Endothelial cell of umbilical vein (primary cell): ENCODE measurements around the gene TTC27. TPM values are rescaled to one million over a fixed set of nuclear protein-coding genes. Genes with fewer than 3 reads are reported as not detected.

Source experiments
- BruUV-seq: library from RNA; stranded (reverse); fragments of 400-500 nt; replicated peaks from 2 replicates; lab custom pipeline; 2021; lab: Mats Ljungman, UMichigan
- CTCF ChIA-PET: fragments of 300-600, 350-600 bp; sonication (Branson Sonifier 250); formaldehyde crosslinking; loops from one replicate; lab custom pipeline; 2021; ENCODE audit warnings: antibody characterized with exemption, inconsistent platforms; lab: Charles Lee
- POLR2A ChIA-PET: fragments of 300-600, 350-600 bp; sonication (Branson Sonifier 250); formaldehyde crosslinking; loops from one replicate; lab custom pipeline; 2021; ENCODE audit warnings: antibody characterized with exemption, inconsistent platforms; lab: Charles Lee
- DNase-seq: peaks from one replicate; pipeline ENCODE4 v3.0.0-alpha.2; 2011; ENCODE audit warnings: low read depth, low spot score
- FAIRE-seq: peaks from 2 replicates; lab custom pipeline; 2011; peaks lifted over from hg19 to GRCh38; lab: Jason Lieb, UNC
- H2AFZ ChIP-seq: 2 replicates; pipeline ENCODE4 v1.6.0; 2012; ENCODE audit warnings: low read depth, low read length, control low read depth, inconsistent platforms
- H3K27ac ChIP-seq: 2 replicates; pipeline ENCODE4 v1.5.1; 2011; ENCODE audit warnings: low read depth, mild to moderate bottlenecking, control low read depth, low read length, moderate library complexity; ENCODE audit not compliant: insufficient read depth
- H3K27me3 ChIP-seq, 2 experiments: 2 replicates each; pipeline versions ENCODE4 v1.6.0 to v1.6.1; 2011; ENCODE audit warnings: low read length in 2 of 2, mixed read lengths in 1 of 2; ENCODE audit not compliant: control insufficient read depth in 2 of 2, insufficient read depth in 2 of 2
- H3K36me3 ChIP-seq, 2 experiments: 2 replicates in 1 of 2; 3 replicates in 1 of 2; pipeline ENCODE4 v1.5.1; 2011; ENCODE audit warnings: low read length in 2 of 2, mild to moderate bottlenecking in 1 of 2, moderate library complexity in 1 of 2; ENCODE audit not compliant: control insufficient read depth in 2 of 2, insufficient read depth in 2 of 2; ENCODE audit errors: extremely low read depth in 1 of 2
- H3K4me1 ChIP-seq: 3 replicates; pipeline ENCODE4 v1.5.1; 2011; ENCODE audit warnings: mild to moderate bottlenecking, low read length; ENCODE audit not compliant: control insufficient read depth, insufficient read depth; ENCODE audit errors: extremely low read depth
- H3K4me2 ChIP-seq: 2 replicates; pipeline ENCODE4 v1.6.1; 2011; ENCODE audit warnings: low read length, control low read depth, mixed read lengths; ENCODE audit not compliant: insufficient read depth
- H3K4me3 ChIP-seq, 3 experiments: fragments of 200-600 bp in 1 of 3; sonication (generic), shearing (Covaris generic) in 1 of 3; replicated peaks in 1 of 3; 2 replicates each; pipeline ENCODE4 v1.5.1; 2011 to 2016; ENCODE audit warnings: control low read depth in 3 of 3, low read length in 3 of 3, mild to moderate bottlenecking in 2 of 3, inconsistent platforms in 1 of 3, low read depth in 1 of 3, moderate library complexity in 1 of 3; ENCODE audit not compliant: insufficient read depth in 1 of 3
- H3K79me2 ChIP-seq: 2 replicates; pipeline ENCODE4 v1.6.0; 2012; ENCODE audit warnings: low read length, inconsistent platforms; ENCODE audit not compliant: control insufficient read depth, insufficient read depth
- H3K9ac ChIP-seq: replicated peaks from 2 replicates; pipeline ENCODE3; 2011; ENCODE audit warnings: low read length, control low read depth; ENCODE audit not compliant: insufficient read depth; ENCODE audit errors: extremely low read depth
- H3K9me1 ChIP-seq: replicated peaks from 3 replicates; pipeline ENCODE4 v1.6.0; 2011; ENCODE audit warnings: mild to moderate bottlenecking, low read length; ENCODE audit not compliant: control insufficient read depth, insufficient read depth; ENCODE audit errors: extremely low read depth
- H3K9me3 ChIP-seq: replicated peaks from 2 replicates; pipeline ENCODE4 v1.5.1; 2012; ENCODE audit warnings: low read length, inconsistent platforms; ENCODE audit not compliant: control insufficient read depth, insufficient read depth
- H4K20me1 ChIP-seq: replicated peaks from 2 replicates; pipeline ENCODE3; 2011; ENCODE audit warnings: mild to moderate bottlenecking, low read length; ENCODE audit not compliant: control insufficient read depth, insufficient read depth; ENCODE audit errors: extremely low read depth
- EZH2 ChIP-seq: IDR thresholded peaks from 2 replicates; pipeline ENCODE4 v1.6.1; 2012; ENCODE audit warnings: borderline replicate concordance, low read depth, mild to moderate bottlenecking, moderate library complexity, low read length, inconsistent platforms; ENCODE audit not compliant: severe bottlenecking
- FOS ChIP-seq: IDR thresholded peaks from 2 replicates; pipeline ENCODE4 v1.6.1; 2011; ENCODE audit warnings: mild to moderate bottlenecking, low read length, moderate library complexity, borderline replicate concordance; ENCODE audit not compliant: insufficient read depth
- GATA2 ChIP-seq: IDR thresholded peaks from 2 replicates; pipeline ENCODE4 v1.7.0; 2011; ENCODE audit warnings: low read depth, mild to moderate bottlenecking, moderate library complexity, mixed read lengths, low read length; ENCODE audit not compliant: insufficient read length, insufficient read depth
- JUN ChIP-seq: IDR thresholded peaks from 2 replicates; pipeline ENCODE4 v1.6.1; 2011; ENCODE audit warnings: borderline replicate concordance, low read depth; ENCODE audit not compliant: insufficient read length, insufficient read depth
- MAX ChIP-seq: IDR thresholded peaks from 2 replicates; pipeline ENCODE4 v1.6.1; 2011; ENCODE audit not compliant: insufficient read depth, insufficient read length
- MYC ChIP-seq: IDR thresholded peaks from one replicate; pipeline ENCODE4 v1.6.1; 2011; ENCODE audit warnings: mild to moderate bottlenecking, low read depth, low read length
- POLR2A ChIP-seq: IDR thresholded peaks from 2 replicates; pipeline ENCODE4 v1.6.1; 2012; ENCODE audit warnings: low read depth, mild to moderate bottlenecking, control low read depth, low read length
- POLR2AphosphoS5 ChIP-seq: IDR thresholded peaks from 2 replicates; pipeline ENCODE4 v1.6.1; 2012; ENCODE audit warnings: low read depth, mild to moderate bottlenecking, control low read depth, low read length, moderate library complexity; ENCODE audit not compliant: insufficient read depth
- dilution Hi-C: fragments of 300-500 bp; cut with MboI; formaldehyde crosslinking; loops from one replicate; pipeline ENCODE4 v1.15.0; 2019; ENCODE audit warnings: low sequenced_read_pairs; ENCODE audit not compliant: extremely low pct_ligation_motif_present
- intact Hi-C: fragments of 100-400 bp; cut with micrococcal nuclease; formaldehyde crosslinking; loops from one replicate; pipeline ENCODE4 v1.10.0; 2022
- polyA plus RNA-seq, 4 experiments: library from polyadenylated mRNA; depleted of rRNA in 3 of 4; stranded (reverse) in 3 of 4; unstranded in 1 of 4; fragments of >200 nt; gene quantifications; 2 replicates each; pipeline versions ENCODE4 v1.2.1 to v1.2.3, GENCODE V29; 2011 to 2012; ENCODE audit warnings: missing spikeins in 1 of 4
- total RNA-seq: library from RNA; stranded (reverse); gene quantifications from 2 replicates; pipeline ENCODE4 v1.2.3, GENCODE V29; 2021
- TF ChIP-seq, protein P1 (sequence below), 2 donors: IDR thresholded peaks; 1 replicate in 1 of 2; 2 replicates in 1 of 2; pipeline ENCODE4 v1.5.1; 2011; ENCODE audit warnings: low read length in 2 of 2, mild to moderate bottlenecking in 2 of 2, moderate library complexity in 2 of 2, control low read depth in 1 of 2, inconsistent platforms in 1 of 2, low read depth in 1 of 2; ENCODE audit not compliant: insufficient read depth in 1 of 2; ENCODE audit errors: extremely low read depth in 1 of 2

The TTC27 gene
- total and polyA plus RNA-seq, 2 donors (not counting 3 experiments of a cell fraction or from before 2014, with no cell fraction given) = 16.3 to 20.1 TPM

GRCh38 chr2:32617599-32618189, 10.2 kb upstream of the TTC27 start:
- dilution Hi-C loops (no loop called here), intact Hi-C loops (no loop called here)
- Histone ChIP-seq H3K4me2 (no peak overlapping the region), H3K79me2 (no peaks in the 10 kb centered on the region), H4K20me1 (no peaks in the 10 kb centered on the region), H2AFZ (no peak overlapping the region), H3K4me1 (no peaks in the 10 kb centered on the region), H3K9ac (no peak overlapping the region), H3K9me3 (no peaks in the 10 kb centered on the region), H3K27ac (no peak overlapping the region), H3K9me1 (no peaks in the 10 kb centered on the region), H3K27me3 (no peaks in the 10 kb centered on the region), H3K4me3 (no peak overlapping the region), H3K36me3 (peaks cover 0 to 14% of the 10 kb centered on the region in 2 experiments)
- ChIA-PET POLR2A (no interaction called here), CTCF (no interaction called here)
- TF ChIP-seq JUN (no peak), MAX (no peak), GATA2 (no peak), POLR2AphosphoS5 (no peak), FOS (no peak), POLR2A (no peak), MYC (no peak), EZH2 (no peak)
- TF ChIP-seq, protein P1, sequence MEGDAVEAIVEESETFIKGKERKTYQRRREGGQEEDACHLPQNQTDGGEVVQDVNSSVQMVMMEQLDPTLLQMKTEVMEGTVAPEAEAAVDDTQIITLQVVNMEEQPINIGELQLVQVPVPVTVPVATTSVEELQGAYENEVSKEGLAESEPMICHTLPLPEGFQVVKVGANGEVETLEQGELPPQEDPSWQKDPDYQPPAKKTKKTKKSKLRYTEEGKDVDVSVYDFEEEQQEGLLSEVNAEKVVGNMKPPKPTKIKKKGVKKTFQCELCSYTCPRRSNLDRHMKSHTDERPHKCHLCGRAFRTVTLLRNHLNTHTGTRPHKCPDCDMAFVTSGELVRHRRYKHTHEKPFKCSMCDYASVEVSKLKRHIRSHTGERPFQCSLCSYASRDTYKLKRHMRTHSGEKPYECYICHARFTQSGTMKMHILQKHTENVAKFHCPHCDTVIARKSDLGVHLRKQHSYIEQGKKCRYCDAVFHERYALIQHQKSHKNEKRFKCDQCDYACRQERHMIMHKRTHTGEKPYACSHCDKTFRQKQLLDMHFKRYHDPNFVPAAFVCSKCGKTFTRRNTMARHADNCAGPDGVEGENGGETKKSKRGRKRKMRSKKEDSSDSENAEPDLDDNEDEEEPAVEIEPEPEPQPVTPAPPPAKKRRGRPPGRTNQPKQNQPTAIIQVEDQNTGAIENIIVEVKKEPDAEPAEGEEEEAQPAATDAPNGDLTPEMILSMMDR (IDR thresholded peaks at IDR 0.05; ENCODE audit: extremely low read depth in 1 of 2, insufficient read depth in 1 of 2, low read depth in 1 of 2, low read length in 2 of 2) = no peak
- FAIRE-seq = no peak
- DNase-seq = no peak
- BruUV-seq = no TSS peak
